Measurements from ENCODE around the gene RDH8.

- TF ChIP-seq, protein P1, sequence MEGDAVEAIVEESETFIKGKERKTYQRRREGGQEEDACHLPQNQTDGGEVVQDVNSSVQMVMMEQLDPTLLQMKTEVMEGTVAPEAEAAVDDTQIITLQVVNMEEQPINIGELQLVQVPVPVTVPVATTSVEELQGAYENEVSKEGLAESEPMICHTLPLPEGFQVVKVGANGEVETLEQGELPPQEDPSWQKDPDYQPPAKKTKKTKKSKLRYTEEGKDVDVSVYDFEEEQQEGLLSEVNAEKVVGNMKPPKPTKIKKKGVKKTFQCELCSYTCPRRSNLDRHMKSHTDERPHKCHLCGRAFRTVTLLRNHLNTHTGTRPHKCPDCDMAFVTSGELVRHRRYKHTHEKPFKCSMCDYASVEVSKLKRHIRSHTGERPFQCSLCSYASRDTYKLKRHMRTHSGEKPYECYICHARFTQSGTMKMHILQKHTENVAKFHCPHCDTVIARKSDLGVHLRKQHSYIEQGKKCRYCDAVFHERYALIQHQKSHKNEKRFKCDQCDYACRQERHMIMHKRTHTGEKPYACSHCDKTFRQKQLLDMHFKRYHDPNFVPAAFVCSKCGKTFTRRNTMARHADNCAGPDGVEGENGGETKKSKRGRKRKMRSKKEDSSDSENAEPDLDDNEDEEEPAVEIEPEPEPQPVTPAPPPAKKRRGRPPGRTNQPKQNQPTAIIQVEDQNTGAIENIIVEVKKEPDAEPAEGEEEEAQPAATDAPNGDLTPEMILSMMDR (conservative IDR thresholded peaks at IDR 0.05 in 1 of 2, IDR thresholded peaks at IDR 0.05 in 1 of 2; ENCODE audit: low read depth in 1 of 2, low read length in 2 of 2) = no peak
- no peak for TF ChIP-seq EZH2 (IDR thresholded peaks at IDR 0.05; ENCODE audit: low read length, missing control alignments)
These were observed 36.3 kb downstream of the RDH8 start for GRCh38 chr19:10049626-10050025.

All from fibroblast of lung (primary cell).